Thyroid gland (tissue), 4 donors: ENCODE measurements around the gene SPR.

ENCODE experiments used
- POLR2A ChIP-seq, 2 donors: fragments of 450-650 bp; IDR thresholded peaks; one replicate each; pipeline ENCODE4 v1.6.1; 2017; ENCODE audit warnings: antibody characterized with exemption in 2 of 2, mild to moderate bottlenecking in 2 of 2, moderate library complexity in 1 of 2
- TF ChIP-seq, protein P1 (sequence below), 6 experiments: fragments of 200-600 bp in 3 of 6; fragments of 450-650 bp in 3 of 6; sonication (generic) in 3 of 6; IDR thresholded peaks; one replicate each; pipeline ENCODE4 v1.5.1; 2016 to 2019; ENCODE audit warnings: antibody characterized with exemption in 6 of 6, mild to moderate bottlenecking in 2 of 6, inconsistent platforms in 1 of 6, moderate library complexity in 1 of 6

GRCh38 chr2:72871880-72872279 is 15.3 kb upstream of the SPR start:
- TF ChIP-seq, protein P1, sequence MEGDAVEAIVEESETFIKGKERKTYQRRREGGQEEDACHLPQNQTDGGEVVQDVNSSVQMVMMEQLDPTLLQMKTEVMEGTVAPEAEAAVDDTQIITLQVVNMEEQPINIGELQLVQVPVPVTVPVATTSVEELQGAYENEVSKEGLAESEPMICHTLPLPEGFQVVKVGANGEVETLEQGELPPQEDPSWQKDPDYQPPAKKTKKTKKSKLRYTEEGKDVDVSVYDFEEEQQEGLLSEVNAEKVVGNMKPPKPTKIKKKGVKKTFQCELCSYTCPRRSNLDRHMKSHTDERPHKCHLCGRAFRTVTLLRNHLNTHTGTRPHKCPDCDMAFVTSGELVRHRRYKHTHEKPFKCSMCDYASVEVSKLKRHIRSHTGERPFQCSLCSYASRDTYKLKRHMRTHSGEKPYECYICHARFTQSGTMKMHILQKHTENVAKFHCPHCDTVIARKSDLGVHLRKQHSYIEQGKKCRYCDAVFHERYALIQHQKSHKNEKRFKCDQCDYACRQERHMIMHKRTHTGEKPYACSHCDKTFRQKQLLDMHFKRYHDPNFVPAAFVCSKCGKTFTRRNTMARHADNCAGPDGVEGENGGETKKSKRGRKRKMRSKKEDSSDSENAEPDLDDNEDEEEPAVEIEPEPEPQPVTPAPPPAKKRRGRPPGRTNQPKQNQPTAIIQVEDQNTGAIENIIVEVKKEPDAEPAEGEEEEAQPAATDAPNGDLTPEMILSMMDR (IDR thresholded peaks at IDR 0.05) = no peak
- TF ChIP-seq POLR2A (IDR thresholded peaks at IDR 0.05) = no peak
